Thoracic aorta (tissue), 2 donors: ENCODE results near the gene LMBR1L. TPM values are rescaled to one million over a fixed set of nuclear protein-coding genes. Genes with fewer than 3 reads are reported as not detected.

Experiments used
- ATAC-seq: fragments of 150-250 bp; one replicate; pipeline ENCODE4 v1.8.0; 2017; ENCODE audit warnings: low read depth; ENCODE audit not compliant: insufficient number of reproducible peaks, low FRiP score
- DNase-seq: peaks from one replicate; pipeline ENCODE4 v3.0.0-alpha.2; 2020; ENCODE audit warnings: low spot score
- H3K27ac ChIP-seq, 2 donors: fragments of 200-600 bp; sonication (generic); 1 replicate in 1 of 2; 2 replicates in 1 of 2; pipeline ENCODE4 v1.5.1; 2016; ENCODE audit warnings: mild to moderate bottlenecking in 2 of 2, moderate library complexity in 2 of 2
- H3K27me3 ChIP-seq: fragments of 200-600 bp; sonication (generic); replicated peaks from 2 replicates; pipeline ENCODE4 v1.6.0; 2016; ENCODE audit warnings: mild to moderate bottlenecking; ENCODE audit not compliant: insufficient read depth
- H3K36me3 ChIP-seq: fragments of 200-600 bp; sonication (generic); one replicate; pipeline ENCODE4 v1.5.1; 2016
- H3K4me1 ChIP-seq, 2 donors: fragments of 200-600 bp; sonication (generic); 1 replicate in 1 of 2; 2 replicates in 1 of 2; pipeline versions ENCODE4 v1.5.1 to v1.6.0; 2016; ENCODE audit warnings: low read depth in 2 of 2, mild to moderate bottlenecking in 1 of 2; ENCODE audit not compliant: control insufficient read depth in 1 of 2
- H3K4me3 ChIP-seq: fragments of 200-600 bp; sonication (generic); 2 replicates; pipeline ENCODE4 v1.5.1; 2016; ENCODE audit warnings: mild to moderate bottlenecking
- H3K9me3 ChIP-seq: fragments of 200-600 bp; sonication (generic); 2 replicates; pipeline ENCODE4 v1.5.1; 2016
- CTCF ChIP-seq: fragments of 200-600 bp; sonication (generic); IDR thresholded peaks from one replicate; pipeline ENCODE4 v1.5.1; 2019; ENCODE audit warnings: antibody characterized with exemption
- total RNA-seq, 2 donors: library from RNA; depleted of rRNA; stranded (reverse); fragments of >200 nt; gene quantifications; one replicate each; pipeline versions ENCODE4 v1.1.0 to v1.2.3, GENCODE V29; 2016

LMBR1L gene
- total RNA-seq, 2 donors from 2014 or later: 77.7 to 93.4 TPM

DNA sequence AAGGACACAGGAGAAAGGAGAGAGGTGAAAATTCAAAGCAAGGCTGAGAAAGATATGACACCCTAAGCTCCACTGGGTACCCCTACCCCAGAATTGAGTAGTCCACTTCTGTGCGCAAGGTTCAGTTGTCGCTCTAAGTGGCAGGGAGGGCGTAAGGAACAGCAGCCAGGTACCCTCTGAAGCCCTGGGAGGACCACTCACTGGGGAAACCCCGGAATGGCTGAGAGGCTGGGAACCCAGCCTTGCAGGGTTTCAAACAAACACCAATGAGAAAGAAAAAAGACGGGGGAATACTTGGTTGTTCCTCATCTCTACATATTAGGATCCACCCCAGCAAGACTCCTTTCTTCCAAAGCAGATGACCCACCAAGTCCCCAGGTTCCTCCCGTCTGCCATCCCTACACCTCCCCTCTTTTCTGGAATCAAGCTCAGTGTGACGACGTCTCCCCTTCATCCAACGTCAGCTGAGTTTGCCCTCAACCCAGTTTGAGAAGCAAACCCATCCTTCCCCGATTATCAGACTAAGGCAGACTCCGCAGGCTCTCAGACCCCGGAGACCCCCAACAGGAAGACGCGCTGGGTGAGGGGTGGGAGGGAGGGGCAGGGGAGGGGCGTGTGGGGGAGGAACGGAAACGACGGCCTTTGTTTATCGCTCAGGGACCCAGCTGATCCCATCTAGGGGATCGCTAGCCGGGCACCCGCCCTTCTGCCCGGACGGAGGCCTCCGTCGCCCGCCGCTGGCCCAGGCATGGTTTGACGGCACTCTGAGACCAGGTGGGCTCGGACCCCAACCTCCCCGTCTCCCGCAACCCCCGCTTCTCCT is 795 bp downstream of the LMBR1L start:
- Histone ChIP-seq H3K4me3 (peak overlapping the region; percentile 99), H3K4me1 (peaks cover 35 to 51% of the 10 kb centered on the region in 2 donors), H3K27ac (peak overlapping the region; percentile 98 to 100), H3K9me3 (no peaks in the 10 kb centered on the region), H3K36me3 (peaks cover 14% of the 10 kb centered on the region), H3K27me3 (no peaks in the 10 kb centered on the region)
- ATAC-seq: no peak
- TF ChIP-seq CTCF: no peak
- DNase-seq: no peak

DNA sequence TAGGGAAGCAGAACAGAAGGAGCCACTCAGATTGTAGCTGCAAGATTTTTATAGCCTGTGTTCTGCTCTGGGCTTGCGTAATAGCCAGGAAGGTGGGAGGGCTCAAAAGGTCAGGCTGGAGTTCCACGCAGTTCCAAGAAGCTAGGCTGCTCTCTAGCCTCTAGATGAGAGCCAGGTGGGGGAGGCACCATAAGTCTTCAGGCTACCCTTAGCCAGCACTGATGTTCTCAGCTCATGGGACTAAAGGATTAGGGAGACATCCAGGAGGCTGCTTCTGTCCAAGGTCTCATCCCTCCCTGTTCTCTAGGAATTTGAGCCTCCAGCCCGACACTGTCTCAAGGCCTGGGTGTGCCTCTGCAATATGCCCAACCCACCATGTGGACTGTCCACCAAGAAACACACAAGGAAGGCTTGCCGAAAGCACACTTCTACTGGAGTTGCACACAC is 1.7 kb downstream of the LMBR1L start:
- DNase-seq (no peak), ATAC-seq (no peak)
- no peaks in the 10 kb centered on the region for H3K27me3 ChIP-seq
- H3K9me3 ChIP-seq: no peaks in the 10 kb centered on the region
- peaks cover 35 to 57% of the 10 kb centered on the region in 2 donors for H3K4me1 ChIP-seq
- H3K36me3 ChIP-seq: peaks cover 21% of the 10 kb centered on the region
- TF ChIP-seq CTCF: no peak
- H3K4me3 ChIP-seq: peak overlapping the region; percentile 99
- H3K27ac ChIP-seq: peak overlapping the region; percentile 98 to 100

DNA sequence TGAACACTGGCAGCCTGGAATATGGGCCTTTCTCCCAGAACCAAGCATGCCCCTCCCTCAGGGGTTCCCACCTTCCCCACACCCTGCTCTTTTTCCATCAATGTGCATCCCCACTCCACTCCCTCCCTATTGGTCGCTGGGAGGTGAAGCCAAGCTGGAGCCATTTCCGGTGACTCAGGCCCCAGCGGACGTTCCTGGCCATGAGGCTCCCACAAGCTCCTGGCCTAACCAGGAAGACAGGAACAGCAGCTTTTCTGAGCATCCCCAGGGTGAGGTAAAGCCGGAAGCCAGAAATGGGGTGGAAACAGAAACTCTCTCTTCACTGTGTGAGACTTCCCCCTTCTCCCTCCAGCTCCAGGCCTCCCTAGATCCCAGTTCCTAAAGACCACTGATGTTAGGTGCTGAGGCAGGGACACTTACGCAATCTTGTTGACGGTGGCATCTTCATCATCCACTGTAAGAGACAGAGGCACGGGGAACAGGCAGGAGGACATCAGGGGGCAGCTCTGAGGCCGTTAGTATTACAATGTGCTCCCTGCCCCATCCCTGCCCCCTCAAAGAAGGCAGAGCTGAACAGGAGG is 5.1 kb downstream of the LMBR1L start:
- DNase-seq (no peak), ATAC-seq (no peak)
- Histone ChIP-seq H3K27me3 (no peaks in the 10 kb centered on the region), H3K9me3 (no peaks in the 10 kb centered on the region), H3K36me3 (peaks cover 54% of the 10 kb centered on the region), H3K4me1 (peaks cover 35 to 51% of the 10 kb centered on the region in 2 donors), H3K27ac (peak overlapping the region in 1 of 2 donors; percentile 35), H3K4me3 (no peak overlapping the region)
- no peak for TF ChIP-seq CTCF

- no peak for TF ChIP-seq CTCF
- Histone ChIP-seq H3K9me3 (no peaks in the 10 kb centered on the region), H3K27ac (no peak overlapping the region), H3K4me3 (no peak overlapping the region), H3K27me3 (no peaks in the 10 kb centered on the region), H3K36me3 (peaks cover 61% of the 10 kb centered on the region), H3K4me1 (peaks cover 35 to 51% of the 10 kb centered on the region in 2 donors)
- DNase-seq: no peak
- ATAC-seq: no peak
These were observed 5.8 kb downstream of the LMBR1L start for GRCh38 chr12:49104822-49105221.

- no peak overlapping the region for H3K27ac ChIP-seq
- no peaks in the 10 kb centered on the region for H3K27me3 ChIP-seq
- no peak for TF ChIP-seq CTCF
- no peaks in the 10 kb centered on the region for H3K9me3 ChIP-seq
- DNase-seq: no peak
- H3K4me3 ChIP-seq: no peak overlapping the region
- H3K36me3 ChIP-seq: peaks cover 73% of the 10 kb centered on the region
- ATAC-seq: no peak
- H3K4me1 ChIP-seq: peaks cover 3 to 11% of the 10 kb centered on the region in 2 donors
These were observed 10.3 kb downstream of the LMBR1L start for GRCh38 chr12:49100380-49100779.
